T-helper 22 cell (primary cell): Measurements from ENCODE around the gene SLC66A1.

ENCODE experiments used
- DNase-seq: peaks from one replicate; pipeline ENCODE4 v3.0.0-alpha.2; 2020; ENCODE audit warnings: low read depth

Gene SLC66A1

DNA sequence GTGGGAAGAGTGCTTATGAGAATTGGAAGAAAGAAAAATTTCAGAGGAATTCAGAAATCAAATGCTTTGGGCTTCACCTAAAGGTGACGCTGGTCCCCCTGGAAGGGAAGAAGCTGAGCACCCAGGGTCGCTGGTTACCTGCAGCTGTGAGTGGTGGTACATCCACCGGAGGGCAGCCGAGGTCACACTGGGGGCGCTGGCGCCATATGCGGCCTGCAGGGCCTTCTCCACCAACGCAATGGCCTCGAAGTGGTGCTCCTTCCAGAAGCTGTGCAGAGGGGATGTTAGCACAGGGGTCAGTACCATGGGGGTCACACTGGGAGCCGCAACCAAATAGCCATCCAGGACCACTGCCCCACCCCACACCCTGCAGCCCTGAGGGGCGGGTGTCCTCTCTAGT lies 6.2 kb upstream of the SLC66A1 start:
- DNase-seq, result no peak

DNA sequence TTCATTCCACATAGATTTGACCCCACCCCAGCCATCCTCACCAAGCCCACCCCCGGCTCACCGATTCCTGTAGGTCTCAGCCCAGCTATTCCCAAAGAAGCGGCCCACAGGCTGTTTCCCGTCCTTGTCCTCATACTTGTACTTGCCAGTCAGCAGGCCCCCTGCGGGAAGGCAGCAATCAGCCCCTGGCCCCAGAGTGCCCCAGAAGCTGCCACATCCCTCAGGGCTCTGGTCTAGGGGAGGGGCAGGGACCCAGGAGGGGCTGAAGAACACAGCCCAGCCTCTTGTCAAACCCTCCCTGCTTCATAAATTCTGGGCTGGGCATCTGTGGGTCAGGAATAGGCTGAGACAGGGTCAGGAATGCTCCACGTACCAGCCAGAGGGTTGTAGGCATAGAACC lies 5.2 kb upstream of the SLC66A1 start:
- DNase-seq, result no peak

DNA sequence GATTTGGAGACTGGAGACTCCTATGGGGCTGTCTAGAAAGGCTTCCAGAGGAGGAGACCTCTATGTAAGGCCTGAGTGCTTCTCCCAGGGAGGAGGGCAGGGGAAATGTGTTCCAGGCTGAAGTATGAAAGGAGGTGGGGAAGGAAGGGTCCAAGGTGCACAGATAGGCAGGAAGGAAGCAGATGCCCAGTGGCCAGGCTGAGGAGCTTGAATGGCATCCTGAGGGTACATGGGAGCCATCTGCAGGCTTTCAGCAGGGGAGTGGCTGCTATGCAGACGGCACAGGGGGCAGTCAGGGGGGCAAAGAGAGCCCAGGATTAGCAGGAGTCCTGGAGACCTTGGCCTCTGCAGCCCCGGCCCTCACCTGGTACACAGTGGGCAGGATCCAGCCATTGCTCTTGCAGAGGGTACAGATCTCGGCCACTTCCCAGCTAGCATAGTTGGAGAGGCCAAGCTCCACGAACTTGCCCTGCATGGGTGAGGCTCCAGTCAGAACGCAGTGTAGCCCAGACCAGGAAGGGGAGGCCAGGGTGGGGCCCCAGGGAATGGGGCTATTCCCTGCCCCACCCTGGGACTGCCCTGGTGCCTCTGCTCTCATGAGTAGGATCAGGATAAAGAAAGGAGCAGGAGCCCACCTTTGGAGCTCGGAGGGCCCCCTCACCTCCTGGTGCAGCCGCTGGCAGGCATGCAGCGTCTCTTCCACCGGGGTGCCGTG lies 4.2 kb upstream of the SLC66A1 start:
- no peak for DNase-seq

DNA sequence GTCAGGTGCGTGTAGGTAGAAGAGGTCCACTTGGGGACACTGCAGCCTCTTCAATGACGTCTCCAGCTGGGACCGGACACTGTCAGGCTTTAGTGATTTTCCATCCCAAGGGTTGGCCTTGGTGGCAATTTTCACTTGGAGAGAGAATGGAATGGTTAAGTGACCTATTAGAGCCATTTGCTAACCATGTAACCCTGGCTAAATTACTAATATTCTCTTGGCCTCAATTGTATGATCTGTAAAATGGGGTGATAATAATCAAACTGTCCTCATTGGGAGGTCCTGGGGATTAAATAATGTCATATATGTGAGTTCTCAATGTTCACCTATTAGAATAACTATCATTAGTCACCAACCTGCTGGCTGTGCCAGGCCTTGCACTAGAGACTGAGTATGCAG lies 3.6 kb upstream of the SLC66A1 start:
- no peak for DNase-seq

DNA sequence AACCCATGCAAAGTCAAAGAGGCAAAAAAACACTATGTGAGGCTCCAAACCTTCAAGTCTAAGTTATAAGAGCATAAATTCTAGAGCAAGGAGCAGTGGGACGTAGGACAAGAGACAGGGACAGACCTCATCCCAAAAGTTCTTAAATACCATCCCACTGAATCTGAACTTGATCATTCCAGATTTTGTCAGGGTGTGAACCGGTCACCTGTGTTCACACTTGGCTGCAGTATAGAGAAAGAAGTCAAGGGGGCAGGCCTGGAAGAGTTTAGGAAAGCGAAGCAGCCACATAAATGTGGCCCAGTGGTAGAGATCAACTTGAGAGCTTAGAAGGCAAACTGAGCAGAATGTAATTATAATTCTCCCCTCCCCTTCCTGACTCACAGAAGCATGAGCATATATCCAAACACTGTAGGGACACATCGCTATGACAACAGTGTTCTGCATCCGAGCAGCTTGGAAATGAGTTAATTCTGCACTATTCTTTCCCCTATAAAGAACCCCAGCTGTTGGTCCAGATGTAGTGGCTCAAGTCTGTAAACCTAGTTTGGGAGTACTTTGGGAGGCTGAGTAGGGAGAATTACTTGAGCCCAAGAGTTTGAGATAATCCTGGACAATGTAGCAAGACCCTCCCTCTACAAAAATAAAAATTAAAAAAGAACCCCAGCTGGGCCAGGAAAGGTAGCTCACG lies 2.9 kb upstream of the SLC66A1 start:
- no peak for DNase-seq

DNA sequence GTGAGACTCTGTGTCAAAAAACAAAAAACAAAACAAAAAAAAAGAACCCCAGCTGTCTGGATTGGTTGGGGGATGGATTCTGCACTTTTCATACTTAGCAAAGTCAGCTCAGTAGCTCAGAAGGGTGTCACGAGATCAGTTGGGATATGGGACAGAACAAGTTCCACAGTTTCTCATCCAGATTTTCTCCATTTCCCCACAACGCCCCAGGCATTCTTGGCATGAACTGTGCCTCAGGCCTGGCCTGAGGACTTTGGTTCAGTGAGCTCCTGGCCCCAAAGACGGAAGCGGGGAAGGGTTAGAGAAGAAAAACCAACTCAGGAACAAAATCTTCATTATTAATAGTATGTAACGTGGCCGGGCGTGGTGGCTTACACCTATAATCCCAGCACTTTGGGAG lies 2.1 kb upstream of the SLC66A1 start:
- DNase-seq, result no peak

DNA sequence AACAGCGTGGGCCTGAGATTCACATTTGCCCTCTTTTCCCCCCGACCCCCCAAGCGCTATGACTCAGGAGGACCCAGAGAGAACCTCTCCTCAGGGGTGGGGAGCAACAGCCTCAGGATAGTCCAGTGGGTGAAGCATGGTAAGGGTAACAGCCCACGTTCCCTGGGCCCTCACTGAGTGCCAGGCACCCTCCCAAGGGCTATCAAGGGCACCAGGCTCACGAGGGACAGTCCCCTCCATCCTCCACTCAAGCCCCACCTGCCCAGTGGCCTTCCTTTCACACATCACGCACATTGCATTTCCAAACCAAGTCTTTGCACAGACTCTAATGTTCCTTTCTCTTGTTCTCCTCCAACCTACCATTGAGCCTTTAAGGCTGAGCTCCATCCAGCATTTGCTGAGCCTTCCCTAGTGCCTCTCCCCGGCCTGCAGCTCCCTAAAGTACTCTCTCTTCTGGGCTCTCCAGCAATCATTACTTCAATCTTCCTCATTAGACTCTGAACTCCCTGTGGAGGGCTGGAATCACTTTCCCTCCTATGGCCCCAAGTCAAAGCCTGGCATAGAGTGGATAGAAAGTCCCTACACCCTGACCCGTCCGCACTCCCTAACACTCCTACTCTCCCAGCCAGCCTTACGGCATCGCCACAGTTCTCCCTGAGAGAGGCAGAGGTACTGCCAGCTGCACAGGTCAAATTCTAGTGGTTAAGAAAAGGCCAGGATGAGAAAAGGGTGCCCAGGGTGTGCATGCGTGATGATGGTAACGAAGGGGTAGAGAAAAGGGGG lies 1.2 kb upstream of the SLC66A1 start:
- DNase-seq, result no peak

DNA sequence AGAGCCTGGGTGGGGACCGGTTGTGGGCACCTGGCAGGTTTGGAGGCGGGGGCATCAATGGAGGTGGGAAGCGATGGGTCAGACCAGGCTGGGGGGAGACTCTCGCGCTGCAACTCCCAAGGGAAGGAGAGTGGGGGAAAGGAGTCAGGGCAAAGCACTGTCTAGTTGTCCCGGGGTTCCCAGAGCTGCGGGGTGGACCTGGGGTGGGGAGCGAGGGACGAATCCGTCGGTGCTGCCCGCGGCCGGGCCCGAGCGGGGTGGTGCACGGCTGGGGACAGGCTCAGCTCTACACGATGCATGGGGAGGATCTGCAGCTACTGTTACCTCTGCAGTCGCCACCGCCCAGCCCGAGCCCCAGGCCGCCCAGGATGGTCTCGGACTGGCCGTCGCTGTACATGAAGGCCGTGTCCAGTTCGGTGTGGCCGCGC lies 609 bp upstream of the SLC66A1 start:
- DNase-seq, result no peak

DNA sequence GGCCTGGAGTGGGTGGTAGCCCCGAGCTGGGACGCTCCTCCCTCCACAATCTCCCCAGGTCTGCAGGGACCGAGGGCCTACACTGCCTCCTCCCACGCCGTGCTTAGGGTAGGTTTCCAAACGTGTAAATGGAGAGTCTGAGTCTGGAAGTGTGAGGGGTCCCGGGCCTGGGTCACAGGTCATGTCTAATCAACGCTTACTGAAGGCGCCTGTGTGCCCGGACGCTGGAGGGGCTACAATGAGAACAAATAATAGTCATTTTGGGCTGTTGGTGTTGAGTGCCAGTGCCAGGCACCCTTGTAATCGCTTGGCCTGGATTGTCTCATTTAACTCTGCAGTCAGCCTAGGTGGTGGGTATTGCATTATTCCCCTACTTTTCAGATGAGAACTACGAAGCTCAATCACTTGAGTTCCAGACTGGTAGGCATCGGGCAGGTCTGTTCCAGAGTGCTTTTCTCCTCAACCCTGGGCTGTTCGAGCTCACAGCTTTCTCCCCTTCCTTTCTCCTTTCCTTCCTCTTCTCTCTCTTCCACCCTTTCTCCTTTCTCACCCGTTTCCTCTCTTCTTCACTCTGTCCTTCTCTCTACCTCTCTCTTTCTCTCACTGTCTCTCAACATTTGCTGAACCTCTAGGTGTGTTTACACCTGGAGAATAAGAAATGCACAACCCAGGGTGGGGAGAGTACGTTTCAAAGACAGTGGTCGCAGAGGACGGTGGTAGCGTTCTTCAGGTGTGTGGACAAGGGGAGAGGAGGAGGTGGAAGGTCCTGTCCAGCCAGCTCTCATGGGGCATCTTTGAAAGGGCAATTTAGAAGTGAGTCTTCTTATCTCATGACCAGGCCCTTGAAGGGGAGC lies 883 bp downstream of the SLC66A1 start:
- DNase-seq, result no peak

DNA sequence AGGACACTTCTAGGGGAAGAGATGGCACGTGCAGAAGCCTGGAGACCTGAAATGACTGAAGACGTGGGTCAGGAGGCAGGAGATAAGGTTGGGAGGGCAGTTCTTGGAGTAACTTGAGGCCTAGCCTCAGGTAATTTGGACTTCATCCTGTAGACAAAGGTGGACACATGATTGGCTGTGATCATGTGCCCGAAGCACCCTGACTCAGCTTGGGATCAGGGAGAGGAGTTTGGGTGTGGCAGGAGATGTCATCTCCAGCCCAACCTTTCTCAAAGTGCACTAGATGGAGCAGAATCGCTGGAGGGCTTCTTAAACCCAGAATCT lies 1.5 kb downstream of the SLC66A1 start:
- no peak for DNase-seq

DNA sequence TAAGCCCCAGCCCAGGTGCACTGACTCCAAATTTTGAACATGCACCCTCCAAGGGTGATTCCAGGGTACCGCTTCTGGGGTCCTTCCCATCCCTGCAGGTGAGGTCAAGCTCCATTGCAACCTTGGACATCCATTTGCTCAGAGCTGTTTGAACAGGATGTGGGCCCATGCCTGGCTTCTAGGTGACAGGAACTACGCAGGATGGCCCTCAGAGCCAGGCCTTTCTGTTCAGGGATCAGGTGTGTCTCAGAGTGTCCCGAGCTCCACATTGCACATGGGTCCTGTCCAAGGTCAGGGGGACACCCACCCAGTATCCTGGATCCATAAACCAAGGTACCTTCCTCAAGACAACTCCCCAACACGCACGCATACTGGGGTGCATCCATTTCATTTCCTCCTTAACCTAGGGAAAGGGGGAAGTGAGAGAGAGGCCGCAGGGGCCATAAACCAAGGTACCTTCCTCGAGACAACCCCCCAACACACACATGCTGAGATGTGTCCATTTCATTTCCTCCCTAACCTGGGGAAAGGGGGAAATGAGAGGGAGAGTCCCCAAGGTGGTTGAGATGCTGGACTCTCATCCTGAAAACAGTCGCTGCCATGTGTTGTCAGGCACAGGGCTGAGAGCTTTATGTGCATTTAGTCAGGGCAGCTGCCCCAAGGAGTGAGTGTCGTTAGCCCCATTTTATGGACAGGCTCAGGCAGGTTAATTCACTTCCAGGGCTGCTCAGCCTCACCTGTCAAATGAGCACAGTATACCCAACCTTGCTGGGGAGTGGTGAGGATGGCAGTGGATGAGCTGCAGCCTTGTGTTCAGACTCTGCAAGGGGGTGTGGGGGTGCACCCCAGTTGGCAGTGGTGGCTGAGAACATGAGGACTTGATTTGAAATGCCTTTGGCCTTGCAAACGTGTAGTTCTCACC lies 2.1 kb downstream of the SLC66A1 start:
- no peak for DNase-seq

DNA sequence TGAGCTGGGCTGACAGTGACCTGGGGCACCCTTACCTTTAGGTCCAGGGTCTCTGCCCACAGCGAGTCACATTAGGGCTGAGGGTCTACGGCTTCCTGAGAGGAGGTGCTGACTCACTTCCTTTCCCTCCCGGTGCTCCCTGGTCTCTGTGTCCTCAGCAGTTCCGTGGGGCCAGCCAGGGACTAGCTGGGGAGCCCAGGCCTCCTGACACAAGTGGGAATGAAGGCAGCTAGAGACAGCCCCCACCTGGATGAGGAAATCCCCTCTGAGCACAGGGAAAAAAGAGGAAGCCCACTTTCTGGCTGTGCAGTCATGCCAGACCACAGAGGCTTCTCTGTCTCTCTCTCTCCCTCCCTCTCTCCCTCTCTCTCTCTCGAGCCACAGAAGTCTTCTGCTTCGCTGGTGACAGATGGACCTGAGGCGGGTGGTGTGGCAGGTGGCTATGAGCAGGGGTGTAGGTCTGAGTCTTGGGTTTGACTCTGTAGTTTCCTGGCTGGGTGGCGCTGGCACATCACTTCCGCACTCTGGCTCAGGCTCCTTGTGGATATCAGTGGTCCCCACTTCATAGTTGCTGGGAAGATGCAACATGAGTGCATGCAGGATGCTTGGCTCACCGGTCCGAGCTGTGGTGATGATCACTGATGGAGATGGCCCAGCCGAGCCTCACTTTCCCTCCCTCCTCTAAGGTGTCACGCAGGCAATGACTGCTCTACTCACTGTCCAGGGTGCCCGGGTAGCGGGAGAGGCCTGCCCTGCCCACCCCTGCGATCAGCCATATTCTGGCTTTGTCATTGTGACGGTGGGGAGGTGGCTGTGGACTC lies 3.5 kb downstream of the SLC66A1 start:
- DNase-seq, result no peak

DNA sequence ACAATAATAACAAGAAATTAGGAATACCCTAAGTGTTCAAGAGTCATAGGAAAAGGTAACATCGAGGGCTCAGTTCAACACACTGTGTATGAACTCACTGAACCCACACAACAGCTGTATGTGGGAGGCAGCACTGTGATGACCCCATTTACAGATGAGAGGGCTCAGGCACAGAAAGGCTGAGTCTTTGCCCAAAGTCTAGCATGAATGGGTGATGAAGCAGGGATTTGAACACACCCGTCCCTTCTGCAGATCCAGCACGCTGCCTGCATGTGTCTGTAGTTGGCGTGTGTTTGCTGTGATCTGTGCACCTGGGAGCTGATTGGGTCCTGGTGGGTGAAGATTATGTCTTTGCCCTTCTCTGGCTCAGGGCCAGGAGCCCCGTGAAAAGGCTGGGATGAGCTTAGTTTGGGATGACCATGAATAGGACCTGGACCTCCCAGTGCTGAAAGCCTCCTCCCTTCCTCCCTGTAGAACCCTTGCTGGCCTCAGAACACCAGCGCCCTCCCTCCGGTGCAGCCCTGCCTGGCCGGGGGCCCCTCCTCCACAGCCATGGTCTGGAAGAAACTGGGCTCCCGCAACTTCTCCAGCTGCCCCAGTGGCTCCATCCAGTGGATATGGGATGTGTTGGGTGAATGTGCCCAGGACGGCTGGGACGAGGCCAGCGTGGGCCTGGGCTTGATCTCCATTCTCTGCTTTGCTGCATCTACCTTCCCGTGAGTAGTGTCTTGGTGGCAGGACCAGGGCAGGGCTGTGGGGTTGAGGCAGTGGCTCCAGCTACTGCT lies 5.2 kb downstream of the SLC66A1 start:
- no peak for DNase-seq

DNA sequence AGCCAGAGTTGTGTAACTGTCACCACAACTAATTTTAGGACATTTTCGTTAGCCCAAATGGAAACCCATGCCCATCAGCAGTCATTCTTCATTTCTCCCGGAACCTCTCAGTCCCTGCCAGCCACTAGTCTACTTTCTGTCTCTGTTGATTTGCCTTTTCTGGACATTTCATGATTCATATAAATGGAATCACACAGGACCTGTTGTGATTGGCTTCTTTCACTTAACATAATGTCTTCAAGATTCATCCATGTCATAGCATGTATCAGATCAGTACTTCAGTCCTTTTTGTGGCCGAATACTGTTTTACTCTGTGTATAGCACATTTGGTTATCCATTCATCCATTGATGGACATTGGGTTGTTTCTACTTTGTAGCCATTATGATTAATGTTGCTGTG lies 7.1 kb downstream of the SLC66A1 start:
- DNase-seq, result no peak

DNA sequence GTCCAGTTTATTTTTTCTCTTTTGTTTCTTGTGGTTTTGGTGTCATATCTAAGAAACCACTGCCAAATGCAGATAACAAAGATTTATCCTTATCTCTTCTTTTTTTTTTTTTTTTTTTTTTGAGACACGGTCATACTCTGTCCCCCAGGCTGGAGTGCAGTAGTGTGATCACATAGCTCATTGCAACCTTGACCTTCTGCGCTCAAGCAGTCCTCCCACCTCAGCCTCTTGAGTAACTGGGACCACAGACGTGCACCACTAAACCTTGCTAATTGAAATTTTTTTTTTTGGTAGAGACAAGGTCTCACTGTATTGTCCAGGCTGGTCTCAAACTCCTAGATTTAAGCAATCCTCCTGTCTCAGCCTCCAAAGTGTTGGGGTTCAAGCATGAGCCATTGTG lies 8.9 kb downstream of the SLC66A1 start:
- DNase-seq, result no peak

DNA sequence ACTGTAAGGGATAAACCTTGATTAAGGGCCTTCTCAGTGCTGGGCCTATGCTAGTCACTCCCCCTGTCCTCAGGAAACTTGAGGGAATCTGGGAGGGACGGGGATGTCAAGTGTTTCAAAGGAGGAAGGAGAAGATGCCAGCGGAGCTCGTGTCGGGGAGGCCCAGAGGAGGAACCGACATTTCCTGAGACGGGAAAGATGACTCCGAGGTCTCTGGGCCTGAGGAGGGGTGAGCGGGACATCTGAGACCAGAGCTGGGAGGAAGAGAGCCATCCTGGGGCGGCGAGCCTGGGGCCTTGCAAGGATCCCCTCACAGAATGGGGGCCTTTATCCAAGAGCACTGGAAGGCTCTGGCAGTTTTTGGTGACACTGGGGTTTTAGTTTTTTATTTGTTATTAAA lies 10.4 kb downstream of the SLC66A1 start:
- DNase-seq, result no peak

DNA sequence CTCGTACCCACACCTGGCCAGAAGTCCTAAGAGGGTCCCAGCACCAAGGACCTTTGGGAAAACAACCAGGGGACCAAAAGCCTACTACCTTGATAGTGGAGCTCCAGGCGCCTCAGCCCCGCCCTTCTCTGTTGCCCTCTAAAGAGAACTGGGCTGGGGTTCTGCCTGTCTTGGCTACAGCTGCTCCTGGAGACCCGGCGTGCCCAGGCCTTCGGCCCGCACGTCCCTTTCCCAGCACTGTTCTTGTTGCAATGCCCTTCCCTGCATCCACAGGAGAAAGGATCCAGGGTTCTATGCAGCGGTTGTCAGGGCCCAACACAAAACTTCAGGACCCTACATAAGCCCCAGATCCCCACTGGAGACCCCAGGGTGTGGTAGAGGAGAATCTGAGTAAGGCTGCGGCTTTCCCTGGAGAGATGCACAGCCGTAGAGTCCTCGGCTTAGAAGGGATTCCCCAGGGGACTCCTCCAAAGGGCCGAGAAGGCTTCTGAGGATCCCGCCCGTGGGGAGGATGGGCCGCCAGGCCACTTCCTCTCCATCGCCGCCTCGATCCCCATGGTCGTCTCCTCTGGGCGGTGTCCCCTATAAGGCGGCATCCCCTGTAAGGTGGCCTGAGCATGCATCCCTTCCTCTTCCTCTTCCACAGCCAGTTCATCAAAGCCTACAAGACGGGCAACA lies 12.0 kb downstream of the SLC66A1 start:
- DNase-seq, result no peak

DNA sequence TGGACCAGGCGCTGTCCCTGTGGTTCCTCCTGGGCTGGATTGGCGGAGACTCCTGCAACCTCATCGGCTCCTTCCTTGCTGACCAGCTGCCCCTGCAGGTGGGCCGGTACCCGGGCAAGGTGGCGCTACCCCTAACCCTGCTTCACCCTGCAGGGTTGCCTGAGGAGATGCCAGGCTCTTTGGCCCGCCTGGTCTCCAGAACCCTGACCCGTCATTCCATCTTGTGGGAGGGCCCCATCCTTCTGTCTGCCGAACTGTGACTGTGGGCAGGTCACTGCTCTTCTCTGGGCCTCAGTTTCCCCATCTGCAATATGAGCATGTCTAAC lies 12.5 kb downstream of the SLC66A1 start:
- no peak for DNase-seq

DNA sequence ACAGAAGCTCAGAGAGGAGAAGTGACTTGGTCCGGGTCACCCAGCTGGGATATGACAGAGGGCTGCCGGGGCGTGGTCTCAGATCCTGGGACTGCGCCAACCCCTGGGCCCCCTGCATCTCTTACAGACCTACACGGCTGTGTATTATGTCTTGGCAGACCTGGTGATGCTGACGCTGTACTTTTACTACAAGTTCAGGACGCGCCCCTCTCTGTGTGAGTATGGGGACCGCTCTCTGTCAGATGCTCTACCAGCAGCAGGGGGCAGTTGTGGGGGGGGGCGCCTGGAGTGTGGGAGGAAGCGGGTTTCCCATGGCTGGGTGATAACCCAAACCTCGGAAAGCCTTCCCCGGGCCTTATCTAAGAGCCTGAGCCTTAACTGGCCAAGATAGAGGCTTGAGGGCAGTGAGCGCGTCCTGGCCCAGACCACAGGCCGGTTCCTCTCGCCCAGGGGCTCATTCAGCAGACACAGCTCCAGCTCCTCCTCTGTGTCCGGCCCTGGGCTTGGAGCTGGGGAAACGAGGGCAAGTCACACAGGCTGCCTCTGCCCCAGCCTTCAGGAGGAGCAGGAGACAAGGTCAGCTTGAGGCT lies 13.3 kb downstream of the SLC66A1 start:
- DNase-seq, result no peak
